NCI-H446 (cell line): ENCODE results near the gene GGN.
"Not testable (repeated sequence)": the region's sequence is repeated elsewhere in the genome, so short reads cannot be mapped to it uniquely, and the experiment has no call there.

ENCODE experiments used
- DNase-seq, 2 experiments: peaks; one replicate each; lab custom pipeline; 2025; lab: John Stamatoyannopoulos, UW

The GGN gene

DNA sequence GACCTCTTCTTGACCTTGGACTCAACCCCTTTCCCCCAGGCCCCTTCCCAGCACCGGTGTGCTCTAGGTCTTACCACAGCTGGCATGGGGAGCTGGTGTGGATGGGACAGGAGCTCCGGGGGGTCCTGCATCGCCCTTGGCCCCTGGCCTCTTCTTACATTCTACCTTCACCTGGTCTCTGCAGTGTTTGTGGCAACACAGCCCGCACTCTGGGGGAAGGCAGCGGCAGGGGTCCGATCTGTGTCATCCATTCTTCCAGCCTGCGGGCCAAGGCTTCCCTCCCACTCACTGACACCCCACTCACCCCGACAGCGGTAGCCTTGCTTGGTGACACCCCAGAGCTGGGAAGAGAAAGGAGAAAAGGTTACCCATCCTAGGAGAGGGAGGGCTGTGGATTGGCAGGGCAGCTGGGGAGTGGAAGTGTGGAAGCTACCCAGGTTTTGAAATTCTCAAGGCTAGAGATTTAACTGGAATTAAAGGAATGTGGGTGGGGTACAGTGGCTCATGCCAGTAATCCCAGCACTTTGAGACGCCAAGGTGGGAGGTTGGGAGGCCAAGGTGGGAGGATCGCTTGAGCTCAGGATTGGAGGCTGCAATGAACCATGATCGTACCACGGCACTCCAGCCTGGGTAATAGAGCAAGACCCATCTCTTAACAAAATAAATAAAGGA is 23.3 kb upstream of the GGN start:
- DNase-seq, result no peak

DNA sequence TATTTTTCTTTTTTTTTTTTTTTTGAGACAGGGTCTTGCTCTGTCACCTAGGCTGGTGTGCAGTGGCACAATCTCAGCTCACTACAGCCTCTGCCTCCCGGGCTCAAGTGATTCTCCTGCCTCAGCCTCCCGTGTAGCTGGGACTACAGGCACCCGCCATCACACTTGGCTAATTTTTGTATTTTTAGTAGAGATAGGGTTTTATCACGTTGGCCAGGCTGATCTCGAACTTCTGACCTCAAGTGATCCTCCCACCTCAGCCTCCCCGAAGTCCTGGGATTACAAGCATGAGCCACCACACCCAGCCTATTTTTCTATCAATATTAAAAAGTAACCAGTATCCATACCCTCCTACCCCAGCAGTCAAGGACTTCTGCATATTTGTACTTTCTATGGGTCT is 22.6 kb upstream of the GGN start:
- not testable (repeated sequence) for DNase-seq

DNA sequence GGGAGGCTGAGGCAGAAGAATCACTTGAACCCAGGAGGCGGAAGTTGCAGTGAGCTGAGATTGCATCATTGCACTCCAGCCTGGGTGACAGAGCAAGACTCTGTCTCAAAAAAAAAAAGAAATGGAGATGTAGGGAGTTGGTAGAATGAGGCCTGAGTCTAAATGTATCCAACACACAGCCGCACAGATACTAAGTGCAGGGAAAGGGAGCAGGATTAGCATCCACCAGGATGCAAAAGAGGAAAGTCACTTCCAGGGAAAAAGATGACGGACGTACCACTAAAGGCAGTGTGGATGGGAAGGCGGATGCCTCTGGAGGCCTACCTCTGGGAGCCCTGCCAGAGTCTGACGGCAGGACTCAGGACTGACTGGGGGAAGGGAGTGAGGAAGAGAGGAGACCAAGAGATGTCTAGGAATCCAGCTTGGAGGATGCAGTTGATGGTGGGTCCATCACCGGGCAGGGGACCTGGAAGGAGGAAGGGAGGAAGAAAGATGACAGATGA is 21.8 kb upstream of the GGN start:
- peak in 1 of 2 experiments; percentile 39 for DNase-seq

DNA sequence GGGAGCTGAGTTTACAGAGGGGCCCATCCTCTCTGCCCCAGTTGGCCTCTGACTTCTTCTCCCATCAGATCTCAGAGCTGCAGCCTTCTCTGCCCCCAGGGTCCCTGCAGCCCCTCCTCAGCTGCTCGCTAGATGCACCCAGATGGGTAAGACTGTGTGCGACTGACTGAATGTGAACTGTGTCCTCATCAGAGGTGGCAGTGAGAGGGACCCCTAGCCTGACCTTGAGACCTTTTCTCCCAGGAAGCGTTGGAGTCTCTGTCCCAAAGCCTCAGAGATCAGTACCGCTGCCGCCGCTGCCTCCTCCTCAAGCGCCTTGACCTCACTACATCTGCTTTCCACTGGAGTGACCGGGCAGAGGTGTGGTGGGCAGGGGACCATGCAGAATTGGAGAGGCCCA is 17.4 kb upstream of the GGN start:
- no peak for DNase-seq

DNA sequence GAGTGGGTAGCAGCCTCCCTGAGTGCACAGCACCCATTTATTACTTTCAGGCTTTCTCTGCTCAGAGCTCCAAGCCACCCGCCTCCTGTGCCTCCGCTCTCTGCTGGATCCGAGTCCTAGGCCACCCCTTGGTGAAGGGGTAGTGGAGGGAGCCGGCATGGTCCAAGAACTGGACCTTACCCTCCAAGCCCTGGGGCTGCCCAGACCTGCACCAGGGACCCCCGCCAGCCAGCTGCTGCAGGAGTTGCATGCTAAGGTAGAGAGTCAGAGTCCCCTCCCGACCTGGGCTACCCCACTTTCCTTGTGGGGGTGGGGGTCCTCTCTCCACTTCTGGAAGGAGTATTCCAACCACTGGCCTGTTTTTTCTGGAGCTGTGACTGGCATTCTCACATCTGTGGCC is 17.0 kb upstream of the GGN start:
- no peak for DNase-seq

DNA sequence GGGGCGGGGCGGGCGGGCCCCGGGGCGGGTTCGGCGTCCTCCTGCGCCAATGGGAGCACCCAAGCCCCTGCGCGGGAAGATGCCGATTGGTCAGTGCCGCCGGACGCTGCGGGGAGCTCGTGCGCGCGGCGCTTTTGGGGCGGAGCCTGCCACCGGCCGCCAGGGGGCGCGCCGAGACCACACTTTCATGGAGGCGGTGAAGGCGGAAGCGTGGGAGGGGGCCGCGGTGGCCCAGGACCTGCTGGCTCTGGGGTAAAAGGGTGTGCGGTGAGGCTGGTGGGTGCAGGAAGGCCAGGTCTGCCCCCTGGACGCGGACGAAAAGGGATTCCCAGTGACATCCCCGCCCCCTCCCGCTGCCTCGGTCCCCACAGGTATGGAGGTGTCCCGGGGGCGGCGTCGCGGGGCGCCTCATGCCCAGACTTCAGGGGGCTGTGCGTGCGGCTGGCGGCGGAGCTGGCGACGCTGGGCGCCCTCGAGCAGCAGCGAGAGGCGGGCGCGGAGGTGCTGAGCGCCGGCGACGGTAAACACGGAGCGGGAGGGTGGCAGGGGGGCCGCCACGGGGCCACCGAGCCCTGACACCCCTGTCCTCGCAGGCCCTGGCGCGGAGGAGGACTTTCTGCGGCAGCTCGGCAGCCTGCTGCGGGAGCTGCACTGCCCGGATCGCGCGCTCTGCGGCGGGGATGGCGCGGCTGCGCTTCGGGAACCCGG is 15.3 kb upstream of the GGN start, which contains the start of gene FAM98C:
Gene FAM98C (plus strand): TSS at position 127 of the 708 bp plus-strand sequence. CDS start 61 bp downstream, at position 188.
- DNase-seq, result peak; percentile 90 to 99

DNA sequence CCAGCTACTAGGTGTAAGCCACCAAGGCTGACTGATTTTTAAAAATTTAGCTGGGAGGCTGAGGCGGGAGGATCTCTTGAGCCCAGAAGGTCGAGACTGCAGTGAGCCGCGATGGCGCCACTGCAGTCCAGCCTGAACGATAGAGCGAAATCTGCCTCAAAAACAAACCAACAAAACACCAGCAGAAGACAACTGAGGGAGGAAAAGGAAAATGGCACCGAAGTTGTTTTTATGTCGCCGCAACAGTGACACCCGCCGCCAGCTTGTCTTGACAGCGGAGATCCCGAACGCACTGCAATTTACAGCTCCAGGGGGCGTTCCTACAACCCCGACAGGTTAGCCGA is 14.8 kb upstream of the GGN start:
- DNase-seq, result no peak

DNA sequence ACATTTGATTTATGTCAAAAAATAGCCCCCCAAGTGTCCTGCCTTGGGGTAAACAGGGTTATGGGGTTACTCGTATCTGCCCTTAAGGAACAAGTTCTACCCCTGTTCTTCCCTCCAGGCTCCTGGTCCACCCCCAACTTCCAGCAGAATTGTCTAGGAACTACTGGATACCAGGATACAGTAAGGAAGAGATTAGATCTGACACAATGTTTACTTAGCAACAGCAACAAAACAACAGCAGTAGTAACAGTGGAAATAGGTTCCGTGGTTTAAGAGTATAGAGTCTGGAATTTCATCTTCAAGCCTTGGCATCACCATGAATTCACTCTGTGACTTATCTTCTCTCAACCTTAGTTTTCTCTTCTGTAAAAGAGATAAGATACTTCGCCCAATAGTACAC is 13.3 kb upstream of the GGN start:
- no peak for DNase-seq

DNA sequence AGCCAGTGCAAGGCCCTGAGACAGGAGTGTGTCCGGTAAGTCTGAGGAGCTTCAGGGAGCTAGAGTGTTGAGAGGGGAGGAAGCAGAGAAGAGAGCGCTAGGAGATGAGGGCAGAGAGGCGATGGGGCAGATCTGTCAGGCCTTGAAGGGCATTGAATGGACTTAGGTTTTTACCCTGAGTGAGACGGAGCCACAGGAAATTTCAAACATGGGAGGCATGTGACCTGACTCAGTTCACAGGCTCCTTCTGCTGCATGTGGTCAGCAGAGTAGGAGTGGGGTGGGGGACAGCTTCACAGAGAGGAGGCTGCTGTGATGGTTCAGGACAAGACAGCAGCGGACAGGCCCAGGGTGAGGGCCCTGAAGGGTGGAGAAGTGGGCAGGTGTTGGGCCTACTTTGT is 12.5 kb upstream of the GGN start:
- no peak for DNase-seq

DNA sequence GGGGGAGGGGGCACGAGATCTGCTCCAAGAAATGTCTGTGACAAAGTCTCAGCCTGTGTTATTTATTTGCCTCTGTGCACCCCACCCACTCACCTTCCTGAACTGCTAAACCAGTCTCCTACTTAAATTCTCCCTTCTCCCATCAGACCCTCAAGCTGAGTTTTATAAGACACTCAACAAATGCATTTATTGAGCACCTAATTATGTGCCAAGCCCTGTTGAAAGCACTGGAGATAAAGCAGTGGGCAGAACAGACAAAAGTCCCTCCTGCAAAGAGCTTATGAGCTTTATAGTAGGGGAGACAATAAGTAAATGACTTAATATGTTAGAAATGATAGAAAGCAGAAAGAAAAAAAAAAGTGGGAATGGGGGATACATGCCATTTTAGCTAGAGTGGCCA is 11.7 kb upstream of the GGN start:
- no peak for DNase-seq

DNA sequence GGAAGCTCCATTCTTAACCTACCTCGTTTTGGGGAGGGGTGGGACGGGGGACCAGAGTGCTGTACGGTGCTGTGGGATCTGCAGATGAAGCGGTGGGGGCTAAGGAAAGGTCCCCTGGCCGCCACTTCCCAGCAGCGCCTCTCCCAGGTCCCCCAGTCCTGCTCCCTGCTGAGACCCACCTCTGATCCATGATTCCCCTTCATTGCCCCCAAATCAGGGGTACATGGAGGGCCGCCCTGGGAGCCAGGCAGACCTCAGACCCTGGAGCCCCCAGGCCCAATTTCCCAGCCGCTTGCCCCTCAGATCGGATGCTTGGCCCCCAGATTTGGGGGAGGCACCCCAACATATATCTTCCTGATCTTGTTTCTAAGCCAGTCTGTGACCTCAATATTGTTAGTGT is 11.2 kb upstream of the GGN start:
- DNase-seq, result no peak

DNA sequence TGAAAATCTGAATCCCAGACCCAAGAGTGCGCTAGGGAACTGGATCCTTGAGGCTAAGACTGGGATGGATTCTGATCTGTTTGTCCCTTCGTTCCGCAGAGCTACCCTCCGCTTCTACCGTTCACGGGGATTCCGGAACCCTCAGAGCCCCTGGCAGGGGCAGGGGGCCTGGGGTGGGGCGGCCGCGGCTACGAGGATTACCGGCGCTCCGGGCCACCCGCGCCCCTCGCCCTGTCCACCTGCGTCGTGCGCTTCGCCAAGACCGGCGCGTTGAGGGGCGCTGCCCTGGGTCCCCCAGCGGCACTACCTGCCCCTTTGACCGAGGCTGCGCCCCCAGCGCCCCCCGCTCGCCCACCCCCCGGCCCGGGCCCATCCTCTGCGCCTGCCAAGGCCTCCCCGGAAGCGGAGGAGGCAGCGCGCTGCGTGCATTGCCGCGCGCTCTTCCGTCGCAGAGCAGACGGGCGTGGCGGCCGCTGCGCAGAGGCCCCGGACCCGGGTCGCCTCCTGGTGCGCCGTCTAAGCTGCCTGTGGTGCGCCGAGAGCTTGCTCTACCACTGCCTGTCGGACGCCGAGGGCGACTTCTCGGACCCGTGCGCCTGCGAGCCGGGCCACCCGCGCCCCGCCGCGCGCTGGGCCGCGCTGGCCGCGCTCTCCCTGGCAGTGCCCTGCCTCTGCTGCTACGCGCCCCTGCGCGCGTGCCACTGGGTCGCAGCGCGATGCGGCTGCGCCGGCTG is 7.7 kb upstream of the GGN start:
- no peak for DNase-seq

DNA sequence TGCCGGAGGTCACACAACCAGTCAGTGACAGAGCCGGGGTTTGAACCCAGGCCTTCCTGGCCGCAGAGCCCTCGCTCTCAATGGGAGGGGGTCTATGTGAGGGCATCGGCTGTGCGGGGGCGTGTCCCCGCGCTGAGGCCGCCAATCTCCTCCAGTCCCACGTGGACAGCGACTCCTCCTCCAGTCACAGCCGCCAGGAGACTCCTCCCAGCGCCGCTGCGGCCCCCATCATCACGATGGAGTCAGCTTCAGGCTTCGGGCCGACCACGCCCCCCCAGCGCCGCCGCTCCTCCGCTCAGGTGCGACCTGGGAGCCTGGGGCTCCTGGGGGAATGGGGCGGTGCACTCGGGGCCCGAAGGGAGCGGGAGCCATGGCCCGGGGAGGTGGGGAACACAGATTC is 6.7 kb upstream of the GGN start:
- no peak for DNase-seq

DNA sequence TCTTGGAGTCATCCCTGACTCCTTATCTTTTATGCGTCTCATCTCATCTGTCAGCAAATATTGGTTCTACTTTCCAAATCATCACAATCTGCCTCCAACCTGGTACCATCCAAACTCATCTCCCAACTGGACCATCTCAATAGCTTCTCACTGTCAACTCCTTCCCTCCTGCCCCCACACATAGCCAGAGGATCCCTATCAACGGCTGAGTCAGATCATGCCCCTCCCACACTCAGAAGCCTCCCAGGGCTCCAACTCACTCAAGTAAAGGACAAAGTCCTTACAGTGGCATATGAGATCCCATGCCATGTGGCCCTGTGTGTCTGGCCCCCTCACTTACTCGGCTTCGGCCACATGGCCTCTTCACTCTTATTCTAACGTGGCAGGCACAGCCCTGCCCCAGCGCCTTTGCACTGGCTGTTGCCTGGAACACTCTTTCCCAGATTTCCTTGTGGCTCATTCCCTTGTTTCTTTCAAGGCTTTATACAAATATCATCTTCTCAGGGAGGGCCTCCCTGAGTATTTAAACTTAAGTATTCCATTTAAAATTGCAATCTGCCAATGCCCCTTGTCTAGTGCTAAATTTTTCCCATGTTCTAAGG is 5.0 kb upstream of the GGN start:
- no peak for DNase-seq

DNA sequence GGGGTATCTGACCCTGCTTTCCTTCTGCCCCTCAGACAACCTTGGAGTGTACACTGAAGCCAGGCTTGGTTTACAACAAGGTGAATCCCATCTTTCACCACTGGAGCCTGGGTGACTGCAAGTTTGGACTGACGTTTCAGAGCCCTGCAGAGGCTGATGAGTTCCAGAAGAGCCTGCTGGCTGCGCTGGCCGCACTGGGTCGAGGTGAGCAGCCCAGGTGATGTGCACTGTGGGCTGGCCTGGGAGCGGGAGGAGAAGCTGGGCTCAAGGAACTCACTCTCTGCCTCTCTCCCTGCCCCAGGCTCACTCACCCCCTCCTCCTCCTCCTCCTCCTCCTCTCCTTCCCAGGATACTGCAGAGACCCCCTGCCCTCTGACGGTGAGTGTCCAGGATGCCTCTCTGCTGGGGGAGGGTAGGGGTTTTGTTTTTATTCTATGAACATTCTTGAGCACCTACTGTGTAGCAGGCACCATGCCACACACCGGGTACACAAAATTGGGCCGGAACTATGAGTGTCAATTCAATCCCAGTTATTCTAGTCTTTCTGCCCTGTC is 4.2 kb upstream of the GGN start:
- DNase-seq, result no peak

DNA sequence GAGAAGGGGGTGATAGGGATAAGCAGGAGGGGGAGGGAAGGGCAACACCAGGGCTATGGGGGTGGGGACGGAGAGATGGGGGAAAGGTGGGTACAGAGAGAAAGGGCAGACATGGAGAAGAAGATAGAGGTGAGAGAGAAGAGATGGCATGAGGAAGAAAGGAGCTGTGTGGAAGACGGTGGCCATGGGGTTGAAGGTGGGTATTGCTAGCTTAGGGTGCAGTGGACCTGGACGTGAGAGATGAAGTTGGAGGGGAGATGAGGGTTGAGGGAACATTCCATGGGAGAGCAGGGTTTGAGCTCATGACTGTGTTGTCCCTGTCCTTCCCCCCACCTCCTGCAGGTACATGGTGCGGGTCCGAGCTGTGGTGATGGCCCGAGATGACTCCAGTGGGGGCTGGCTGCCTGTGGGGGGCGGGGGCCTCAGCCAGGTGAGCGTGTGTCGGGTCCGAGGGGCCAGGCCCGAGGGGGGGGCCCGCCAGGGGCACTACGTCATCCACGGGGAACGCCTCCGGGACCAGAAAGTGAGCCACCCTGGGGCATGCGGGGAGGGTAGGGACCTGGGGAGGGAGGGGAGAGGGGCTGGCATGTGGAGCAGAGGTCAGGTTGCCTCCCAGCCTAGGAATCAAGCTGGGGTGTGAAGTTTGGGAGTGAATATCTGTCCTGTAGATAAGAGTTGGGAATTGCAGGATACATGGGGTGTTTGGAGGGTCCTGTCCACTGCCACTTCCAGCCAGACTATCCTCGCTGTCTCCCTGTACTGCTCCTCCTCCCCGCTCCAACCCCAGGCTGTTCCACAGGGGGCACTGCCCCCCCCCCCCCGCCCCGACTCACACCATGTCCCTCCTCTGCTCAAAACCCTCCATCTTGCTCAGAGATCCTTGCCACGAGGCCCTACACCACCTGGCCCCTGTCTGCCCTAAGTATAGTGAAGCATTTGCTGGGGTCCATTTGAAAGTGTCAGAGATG is 2.4 kb upstream of the GGN start:
- DNase-seq, result no peak

DNA sequence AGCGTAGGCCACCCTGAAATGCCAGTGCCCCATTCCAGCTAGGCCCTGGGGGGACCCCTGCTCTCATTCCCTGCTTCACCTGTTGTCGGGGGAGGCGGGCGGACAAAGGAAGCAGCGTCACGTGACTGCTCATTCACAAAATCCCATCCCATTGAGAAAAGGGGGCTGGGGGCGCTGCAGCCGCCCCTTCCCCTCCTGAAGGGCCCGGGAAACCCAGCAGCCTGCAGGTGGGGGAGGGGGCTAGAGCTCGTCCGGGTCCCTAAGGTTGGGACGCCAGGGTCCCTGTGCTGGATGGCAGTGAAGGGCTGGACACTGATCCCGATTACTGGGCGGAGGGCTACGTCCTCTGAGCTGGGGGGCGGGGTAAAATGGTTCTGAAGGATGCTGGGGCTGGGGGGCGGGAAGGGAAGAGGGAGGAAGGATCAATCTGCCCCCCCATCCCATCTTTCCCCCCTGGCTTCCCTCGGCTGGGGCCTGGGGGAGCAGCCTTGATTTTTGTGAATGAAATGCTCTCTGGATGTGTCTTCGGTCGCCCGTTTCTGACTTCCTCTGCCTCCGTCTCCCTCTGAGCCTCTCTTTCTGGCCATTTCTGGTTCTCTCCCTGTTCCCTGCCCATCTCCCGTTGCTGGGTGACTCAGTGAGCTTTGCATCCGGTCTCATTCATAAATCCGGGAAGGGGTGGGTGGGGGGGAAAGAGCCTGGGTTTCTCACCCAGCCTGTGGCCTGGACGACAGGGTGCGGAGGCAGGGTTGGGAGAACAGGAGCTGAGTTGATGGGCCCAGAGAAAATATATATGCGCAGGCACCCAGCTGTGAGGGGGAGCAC is 1.5 kb upstream of the GGN start:
- no peak for DNase-seq

DNA sequence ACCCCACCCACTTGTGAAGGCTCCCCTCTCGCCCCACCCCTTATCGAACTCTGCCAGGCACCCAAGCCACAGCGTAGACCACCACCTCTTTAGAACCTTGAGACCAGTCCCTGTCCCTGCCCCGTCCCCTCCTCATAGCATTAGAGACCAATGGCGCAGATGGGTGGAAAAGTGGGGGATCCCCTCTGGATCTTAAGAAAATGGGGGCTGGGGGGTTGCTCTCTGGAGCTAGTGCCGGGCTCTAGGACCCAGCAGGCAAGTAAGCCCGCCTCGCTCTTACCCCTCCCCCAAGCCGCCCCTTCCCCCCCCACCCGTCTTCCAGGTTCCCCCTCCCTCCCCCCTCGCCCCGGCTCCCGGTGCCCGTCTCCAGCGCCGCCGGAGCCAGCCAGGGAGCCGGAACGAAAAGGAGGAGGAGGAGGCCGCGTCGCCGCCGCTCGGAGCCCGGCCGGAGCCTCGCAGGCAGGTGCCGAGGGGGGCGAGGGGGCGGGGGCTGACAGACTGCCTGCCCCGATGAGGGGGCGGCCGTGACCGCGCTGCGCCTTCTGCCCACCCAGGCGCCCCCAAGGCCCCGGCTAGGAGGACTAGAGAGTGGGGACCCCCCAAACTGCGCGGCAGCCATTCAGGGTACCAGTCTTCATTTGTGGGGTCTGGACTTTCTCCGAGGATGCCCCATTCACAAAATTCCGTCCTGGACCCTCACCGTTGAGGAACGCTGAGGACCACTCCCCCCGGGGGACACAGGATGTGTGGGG is 691 bp upstream of the GGN start, which contains the start of gene SPRED3:
Gene SPRED3 (plus strand): TSS at position 349 of the 752 bp plus-strand sequence. CDS start 1,606 bp downstream, outside the sequence.
- peak; percentile 53 to 85 for DNase-seq

DNA sequence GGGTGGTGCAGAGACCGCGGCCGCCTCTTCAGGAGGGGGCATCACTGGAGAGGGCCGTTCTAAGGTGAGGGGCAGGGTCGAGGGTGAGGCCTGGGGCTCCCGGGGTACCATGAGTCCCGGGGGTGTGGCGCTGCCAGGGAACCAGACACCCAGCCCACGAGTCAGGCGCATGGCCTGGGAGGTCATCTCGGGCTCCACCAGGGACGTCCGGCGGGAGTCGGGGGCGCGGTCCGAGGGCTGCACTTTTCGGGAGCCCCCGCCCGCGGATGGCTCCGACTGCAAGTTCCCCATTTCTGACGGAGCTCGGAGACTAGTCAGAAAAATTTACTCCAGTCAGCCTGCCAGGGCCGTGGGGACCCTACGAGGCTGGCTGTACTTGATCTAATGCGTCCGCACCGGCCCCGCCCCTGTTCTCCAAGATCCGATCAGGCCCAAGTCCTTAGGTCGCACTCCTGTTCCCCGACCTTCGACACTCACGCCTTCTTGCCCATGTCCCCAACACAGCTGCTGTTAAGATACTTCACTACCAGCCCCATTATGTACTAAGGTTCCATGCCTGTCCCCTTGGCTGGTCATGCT is 774 bp downstream of the GGN start:
- no peak for DNase-seq
